AG09309 (cell line): Measurements from ENCODE around the gene SPTAN1.
"Not testable (repeated sequence)": the region's sequence is repeated elsewhere in the genome, so short reads cannot be mapped to it uniquely, and the experiment has no call there.

Experiments used
- DNase-seq: peaks from one replicate; pipeline ENCODE4 v3.0.0-alpha.2; 2010; ENCODE audit warnings: low read depth
- H3K4me3 ChIP-seq: 2 replicates; pipeline ENCODE4 v1.5.1; 2011; ENCODE audit warnings: mild to moderate bottlenecking, low read depth, low read length, moderate library complexity; ENCODE audit not compliant: control insufficient read depth
- TF ChIP-seq, protein P1 (sequence below): IDR thresholded peaks from 2 replicates; pipeline ENCODE4 v1.5.1; 2011; ENCODE audit warnings: mild to moderate bottlenecking, low read depth, low read length, inconsistent platforms; ENCODE audit not compliant: insufficient read depth, control insufficient read depth; ENCODE audit errors: missing control alignments

The SPTAN1 gene

DNA sequence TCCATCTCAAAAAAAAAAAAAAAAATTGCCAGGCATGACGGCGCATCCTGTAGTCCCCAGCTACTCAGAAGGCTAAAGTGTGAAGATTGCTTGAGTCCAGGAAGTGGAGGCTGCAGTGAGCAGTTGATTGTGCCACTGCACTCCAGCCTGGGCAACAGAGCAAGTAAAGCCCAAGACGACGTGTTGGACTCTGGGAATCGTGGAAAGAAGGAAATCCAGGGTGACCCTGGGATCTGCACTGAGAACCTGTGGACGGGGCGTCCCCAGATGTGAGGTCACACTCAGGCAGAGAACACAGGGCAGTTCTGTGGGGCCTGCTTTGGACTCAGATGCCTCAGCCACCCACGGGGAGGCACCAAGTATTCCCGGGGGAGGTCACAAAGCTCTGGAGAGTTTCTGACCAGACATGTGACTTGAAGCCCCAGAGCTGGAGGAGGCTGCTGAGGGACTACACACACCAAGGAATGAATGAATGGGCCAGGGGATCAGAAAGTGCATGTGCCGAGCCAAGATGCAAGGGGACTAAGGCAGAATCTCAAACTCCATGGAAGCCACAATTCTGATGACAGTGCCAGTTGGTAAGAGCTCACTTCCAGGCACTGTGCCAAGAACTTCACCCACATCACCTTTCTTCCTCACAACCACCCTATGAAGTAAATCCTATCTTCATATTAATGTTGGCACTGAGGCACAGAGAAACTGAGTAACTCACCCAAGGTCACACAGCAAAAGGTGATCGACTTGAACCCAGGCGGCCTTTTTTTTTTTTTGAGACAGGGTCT is 91.3 kb downstream of the SPTAN1 start:
- DNase-seq = no peak
- H3K4me3 ChIP-seq = no peak overlapping the region
- TF ChIP-seq, protein P1, sequence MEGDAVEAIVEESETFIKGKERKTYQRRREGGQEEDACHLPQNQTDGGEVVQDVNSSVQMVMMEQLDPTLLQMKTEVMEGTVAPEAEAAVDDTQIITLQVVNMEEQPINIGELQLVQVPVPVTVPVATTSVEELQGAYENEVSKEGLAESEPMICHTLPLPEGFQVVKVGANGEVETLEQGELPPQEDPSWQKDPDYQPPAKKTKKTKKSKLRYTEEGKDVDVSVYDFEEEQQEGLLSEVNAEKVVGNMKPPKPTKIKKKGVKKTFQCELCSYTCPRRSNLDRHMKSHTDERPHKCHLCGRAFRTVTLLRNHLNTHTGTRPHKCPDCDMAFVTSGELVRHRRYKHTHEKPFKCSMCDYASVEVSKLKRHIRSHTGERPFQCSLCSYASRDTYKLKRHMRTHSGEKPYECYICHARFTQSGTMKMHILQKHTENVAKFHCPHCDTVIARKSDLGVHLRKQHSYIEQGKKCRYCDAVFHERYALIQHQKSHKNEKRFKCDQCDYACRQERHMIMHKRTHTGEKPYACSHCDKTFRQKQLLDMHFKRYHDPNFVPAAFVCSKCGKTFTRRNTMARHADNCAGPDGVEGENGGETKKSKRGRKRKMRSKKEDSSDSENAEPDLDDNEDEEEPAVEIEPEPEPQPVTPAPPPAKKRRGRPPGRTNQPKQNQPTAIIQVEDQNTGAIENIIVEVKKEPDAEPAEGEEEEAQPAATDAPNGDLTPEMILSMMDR = no peak

DNA sequence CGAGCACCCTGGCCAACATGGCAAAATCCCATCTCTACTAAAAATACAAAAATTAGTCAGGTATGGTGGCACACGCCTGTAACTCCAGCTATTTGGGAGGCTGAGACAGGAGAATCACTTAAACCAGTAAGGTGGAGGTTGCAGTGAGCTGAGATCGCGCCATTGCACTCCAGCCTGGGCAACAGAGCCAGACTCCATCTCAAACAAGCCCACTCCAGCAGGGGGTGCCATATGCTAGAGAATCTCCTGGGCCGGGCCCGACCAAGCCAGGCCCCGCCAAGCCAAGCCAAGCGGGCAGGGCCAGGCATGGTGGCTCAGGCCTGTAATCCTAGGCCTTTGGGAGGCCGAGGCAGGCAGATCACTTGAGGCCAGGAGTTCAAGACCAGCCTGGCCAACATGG is 95.8 kb downstream of the SPTAN1 start:
- TF ChIP-seq, protein P1 = peak; percentile 30
- H3K4me3 ChIP-seq, DNase-seq: not testable (repeated sequence)

DNA sequence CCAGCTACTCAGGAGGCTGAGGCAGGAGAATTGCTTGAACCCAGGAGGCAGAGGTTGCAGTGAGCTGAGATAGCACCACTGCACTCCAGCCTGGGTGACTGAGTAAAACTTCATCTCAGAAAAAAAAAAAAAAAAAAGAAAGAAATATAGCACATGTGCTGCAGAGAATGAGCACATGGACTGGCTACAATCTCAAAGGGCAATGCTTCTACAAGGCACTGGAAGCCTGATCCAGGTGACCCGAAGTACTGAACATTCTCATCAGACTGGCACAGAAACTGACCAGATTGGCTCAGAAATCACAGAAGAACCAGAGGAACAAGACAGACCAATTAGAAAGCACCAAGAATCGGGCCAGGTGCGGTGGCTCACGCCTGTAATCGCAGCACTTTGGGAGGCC is 99.4 kb downstream of the SPTAN1 start:
- DNase-seq = no peak
- TF ChIP-seq, protein P1 = no peak
- no peak overlapping the region for H3K4me3 ChIP-seq

DNA sequence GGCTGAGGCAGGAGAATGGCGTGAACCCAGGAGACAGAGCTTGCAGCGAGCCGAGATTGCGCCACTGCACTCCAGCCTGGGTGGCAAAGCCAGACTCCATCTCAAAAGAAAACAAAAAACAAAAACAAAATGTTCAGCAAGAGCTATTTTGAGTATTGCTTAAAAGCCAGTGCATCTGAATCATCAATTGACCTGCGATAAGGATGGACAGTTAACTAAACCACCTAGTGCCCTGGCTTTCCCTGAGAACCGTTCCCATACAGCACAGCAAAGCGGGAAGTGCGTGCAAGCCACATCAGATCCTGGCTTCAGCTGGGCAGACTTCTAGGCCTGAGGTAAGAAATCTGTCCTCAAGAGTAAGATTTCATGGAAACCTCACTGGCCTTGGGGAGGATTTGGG is 101.5 kb downstream of the SPTAN1 start:
- DNase-seq = no peak
- no peak overlapping the region for H3K4me3 ChIP-seq
- TF ChIP-seq, protein P1 = no peak

DNA sequence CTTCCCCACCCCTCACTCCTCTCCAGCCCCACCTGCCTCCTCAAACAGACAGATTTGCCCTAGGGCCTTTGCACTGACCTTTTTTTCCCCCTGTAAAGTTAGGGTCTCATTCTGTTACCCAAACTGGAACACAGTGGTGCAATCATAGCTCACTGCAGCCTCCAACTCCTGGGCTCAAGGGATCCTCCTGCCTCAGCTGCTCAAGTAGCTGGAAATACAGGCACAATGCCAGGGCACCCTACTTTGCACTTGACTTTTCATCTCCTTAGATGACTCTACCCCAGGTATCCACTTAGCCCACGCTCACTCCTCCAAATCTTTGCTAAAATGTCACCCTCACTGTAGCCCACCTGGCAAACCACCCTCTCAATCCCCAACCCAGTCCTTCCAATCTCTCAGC is 102.1 kb downstream of the SPTAN1 start:
- TF ChIP-seq, protein P1 = no peak
- no peak overlapping the region for H3K4me3 ChIP-seq
- DNase-seq = no peak

DNA sequence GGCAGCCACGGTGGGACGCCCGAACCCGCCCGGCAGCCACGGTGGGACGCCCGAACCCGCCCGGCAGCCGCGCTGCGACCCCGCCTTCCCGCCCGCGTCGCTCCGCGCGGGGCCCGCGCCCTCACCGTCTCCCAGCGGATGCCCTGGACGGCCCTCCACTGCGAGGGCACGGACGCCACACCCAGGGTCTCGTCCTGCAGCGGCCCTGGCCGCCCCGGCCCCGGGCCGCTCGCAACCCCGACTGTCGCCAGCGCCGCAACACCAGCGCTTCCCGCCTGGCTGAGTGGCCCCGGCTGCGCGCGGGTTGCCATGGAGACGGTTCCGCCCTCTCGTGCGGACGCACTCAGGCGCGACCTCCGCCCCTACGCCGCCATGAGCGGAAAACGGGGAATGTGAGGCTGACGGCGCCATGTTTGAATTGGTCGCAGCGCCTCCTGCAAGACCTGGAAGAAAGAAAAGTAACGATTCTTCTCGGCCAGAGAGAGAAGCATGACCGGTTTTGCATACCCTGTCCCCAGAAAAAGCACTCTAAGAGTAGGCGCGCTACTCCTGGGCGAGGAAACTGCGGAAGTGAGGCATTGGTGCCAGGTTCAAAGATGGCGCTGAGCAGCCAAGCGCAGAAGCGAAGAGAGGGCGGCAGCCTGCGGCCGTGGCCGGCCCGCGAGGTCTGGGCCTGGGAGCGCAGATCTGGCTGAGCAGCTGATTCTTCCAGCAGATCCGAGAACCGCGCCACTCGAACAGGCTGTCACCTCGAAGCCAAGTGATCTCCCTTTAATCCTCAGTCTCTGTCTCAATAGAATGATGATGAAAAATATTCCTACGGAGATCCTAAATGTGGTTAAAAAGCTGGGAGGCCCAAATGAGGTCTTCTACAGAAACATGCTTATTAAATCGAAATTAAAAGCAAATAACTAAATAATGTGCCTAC is 104.3 kb downstream of the SPTAN1 start, which contains the start of gene DYNC2I2:
Gene DYNC2I2, minus strand, starts transcription at position 432 of the 928 bp plus-strand sequence. Its CDS starts 121 bp downstream, at position 311.
- TF ChIP-seq, protein P1 = no peak
- peak within 1 kb of the TSS; percentile 49 for H3K4me3 ChIP-seq

More for the DNA sequence above, 104.3 kb downstream of the SPTAN1 start, which contains the start of gene DYNC2I2:
- peak; percentile 67 for DNase-seq
